GM12878 (cell line): Measurements from ENCODE around the gene GRAMD1B. TPM values are rescaled to one million over a fixed set of nuclear protein-coding genes. Genes with fewer than 3 reads are reported as not detected.

ENCODE experiments used
- ATAC-seq: fragments of 200-7000 bp; cut with Tn5 transposase; 3 replicates; pipeline ENCODE4 v1.9.1; 2020; ENCODE audit warnings: mild to moderate bottlenecking, moderate library complexity
- BruUV-seq: library from RNA; stranded (reverse); fragments of 400-500 nt; replicated peaks from 2 replicates; lab custom pipeline; 2021; lab: Mats Ljungman, UMichigan
- CTCF ChIA-PET: fragments of 300-600 bp; sonication (Branson Sonifier 250); formaldehyde crosslinking; extraction: SDS; loops from one replicate; lab custom pipeline; 2021; ENCODE audit warnings: inconsistent platforms; lab: Yijun Ruan, JAX
- POLR2A ChIA-PET: fragments of 350-600 bp; formaldehyde crosslinking; extraction: SDS; loops from one replicate; lab custom pipeline; 2021; ENCODE audit warnings: inconsistent platforms; lab: Charles Lee
- RAD21 ChIA-PET: fragments of 300-600 bp; sonication (Branson Sonifier 250); formaldehyde crosslinking; loops from one replicate; lab custom pipeline; 2023; ENCODE audit warnings: antibody characterized with exemption; ENCODE audit not compliant: unreplicated experiment; lab: Charles Lee
- SMC1A ChIA-PET: fragments of 300-600 bp; sonication (Branson Sonifier 250); formaldehyde crosslinking; loops from one replicate; lab custom pipeline; 2023; ENCODE audit not compliant: unreplicated experiment, uncharacterized antibody; lab: Charles Lee
- DNase-seq: peaks from one replicate; pipeline ENCODE4 v3.0.0-alpha.2; 2011; ENCODE audit warnings: low read depth, low spot score
- FAIRE-seq: peaks from 3 replicates; lab custom pipeline; 2011; peaks lifted over from hg19 to GRCh38; lab: Jason Lieb, UNC
- H2AFZ ChIP-seq: 2 replicates; pipeline ENCODE4 v1.6.0; 2011; ENCODE audit warnings: low read depth, low read length, control low read depth; ENCODE audit not compliant: control insufficient read depth
- H3K27ac ChIP-seq: 2 replicates; pipeline ENCODE4 v1.5.1; 2011; ENCODE audit warnings: control low read depth; ENCODE audit not compliant: control insufficient read depth, insufficient read depth
- H3K27me3 ChIP-seq, 2 experiments: replicated peaks in 1 of 2; 2 replicates each; pipeline versions ENCODE4 v1.6.0 to v1.6.1; 2011; ENCODE audit warnings: low read length in 1 of 2; ENCODE audit not compliant: control insufficient read depth in 2 of 2, insufficient read depth in 2 of 2
- H3K36me3 ChIP-seq, 2 experiments: 2 replicates each; pipeline ENCODE4 v1.5.1; 2011; ENCODE audit warnings: low read length in 1 of 2; ENCODE audit not compliant: control insufficient read depth in 2 of 2, insufficient read depth in 2 of 2
- H3K4me1 ChIP-seq: 2 replicates; pipeline ENCODE4 v1.6.1; 2011; ENCODE audit warnings: mild to moderate bottlenecking, low read length, moderate library complexity, mixed read lengths; ENCODE audit not compliant: control insufficient read depth, insufficient read depth
- H3K4me2 ChIP-seq: 2 replicates; pipeline ENCODE4 v1.6.0; 2011; ENCODE audit warnings: control low read depth; ENCODE audit not compliant: control insufficient read depth, insufficient read depth
- H3K4me3 ChIP-seq: fragments of 200-600 bp; sonication (generic); 2 replicates; pipeline ENCODE4 v1.5.1; 2016
- H3K79me2 ChIP-seq: 2 replicates; pipeline ENCODE4 v1.6.0; 2011; ENCODE audit warnings: low read length; ENCODE audit not compliant: control insufficient read depth, insufficient read depth
- H3K9ac ChIP-seq: 2 replicates; pipeline ENCODE4 v1.8.0; 2011; ENCODE audit warnings: low read length, control low read depth, mixed read lengths; ENCODE audit not compliant: control insufficient read depth, insufficient read depth
- H3K9me3 ChIP-seq: replicated peaks from 3 replicates; pipeline ENCODE4 v1.5.1; 2011; ENCODE audit warnings: mild to moderate bottlenecking, low read length; ENCODE audit not compliant: control insufficient read depth, insufficient read depth
- H4K20me1 ChIP-seq: 2 replicates; pipeline ENCODE4 v1.6.0; 2011; ENCODE audit not compliant: control insufficient read depth, insufficient read depth
- CHD4 ChIP-seq: fragments of 200-600 bp; sonication (generic); IDR thresholded peaks from 2 replicates; pipeline ENCODE4 v1.6.1; 2016; ENCODE audit warnings: mild to moderate bottlenecking
- EED ChIP-seq: sonication (generic); IDR thresholded peaks from 2 replicates; pipeline ENCODE4 v1.6.1; 2016; ENCODE audit warnings: antibody characterized with exemption, low read depth
- IKZF1 ChIP-seq: fragments of 450-650 bp; conservative IDR thresholded peaks from 2 replicates; pipeline ENCODE4 v1.6.1; 2017; ENCODE audit warnings: antibody characterized with exemption, mild to moderate bottlenecking
- IKZF2 ChIP-seq, 2 experiments: fragments of 450-650 bp; IDR thresholded peaks; 2 replicates each; pipeline ENCODE4 v1.6.1; 2017; ENCODE audit warnings: mild to moderate bottlenecking in 2 of 2, moderate library complexity in 2 of 2
- NBN ChIP-seq: fragments of 450-650 bp; IDR thresholded peaks from 2 replicates; pipeline ENCODE4 v1.6.1; 2016
- RUNX3 ChIP-seq: IDR thresholded peaks from 2 replicates; pipeline ENCODE4 v1.6.1; 2012; ENCODE audit warnings: low read length, inconsistent platforms
- SIN3A ChIP-seq: IDR thresholded peaks from 2 replicates; pipeline ENCODE4 v1.6.1; 2012; ENCODE audit warnings: low read depth, low read length, improper control_type of control experiment
- SUPT20H ChIP-seq: IDR thresholded peaks from 2 replicates; pipeline ENCODE4 v1.6.1; 2011; ENCODE audit warnings: low read depth, mild to moderate bottlenecking, low read length, moderate library complexity, borderline replicate concordance; ENCODE audit not compliant: control insufficient read depth
- WGBS: methylation state at CpG from one replicate; pipeline ENCODE4 v1.1.6; 2016; ENCODE audit warnings: low lambda C conversion rate; ENCODE audit not compliant: insufficient replicate concordance, insufficient coverage; ENCODE audit errors: missing lambda C conversion rate; 5-methylcytosine and 5-hydroxymethylcytosine counted together
- in situ Hi-C: fragments of 300-500 bp; cut with MboI; formaldehyde crosslinking; loops from 9 replicates; pipeline ENCODE4 v1.14.3; 2018; ENCODE audit warnings: mixed read lengths
- intact Hi-C: fragments of 100-400 bp; cut with micrococcal nuclease; formaldehyde crosslinking; loops from one replicate; pipeline ENCODE4 v1.14.2; 2022; ENCODE audit not compliant: unreplicated experiment
- polyA plus RNA-seq, 11 experiments: library from polyadenylated mRNA; depleted of rRNA in 4 of 11; unstranded in 6 of 11; stranded (reverse) in 5 of 11; fragments of >200 nt; fragmentation: Nextera tagmentation in 4 of 11; fragmentation: Illumina TruSeq in 1 of 11; extraction: Ambion mirVana in 4 of 11; extraction: Trizol in 1 of 11; gene quantifications; 1 replicate in 1 of 11; 2 replicates in 10 of 11; pipeline versions ENCODE4 v1.2.1 to v1.2.3, GENCODE V29; 2011 to 2016; ENCODE audit warnings: inconsistent platforms in 2 of 11, missing spikeins in 2 of 11, low read depth in 1 of 11
- total RNA-seq, 4 experiments: library from RNA; depleted of rRNA in 3 of 4; stranded (reverse); fragments of >200 nt in 3 of 4; fragmentation: Illumina TruSeq in 1 of 4; extraction: Trizol in 1 of 4; gene quantifications; 2 replicates each; pipeline versions ENCODE4 v1.2.1 to v1.2.3, GENCODE V29; 2013 to 2021
- TF ChIP-seq, protein P1 (sequence below): IDR thresholded peaks from 2 replicates; pipeline ENCODE4 v1.6.1; 2011; ENCODE audit warnings: borderline replicate concordance, low read depth, mild to moderate bottlenecking, moderate library complexity, mixed read lengths, low read length; ENCODE audit not compliant: insufficient read depth; ENCODE audit errors: extremely low read length

The GRAMD1B gene
- total and polyA plus RNA-seq, 10 of the 15 experiments (the other 5 are each of a cell fraction or from before 2014, with no cell fraction given) = 1.9 to 49.1 (median 26.9) TPM

DNA sequence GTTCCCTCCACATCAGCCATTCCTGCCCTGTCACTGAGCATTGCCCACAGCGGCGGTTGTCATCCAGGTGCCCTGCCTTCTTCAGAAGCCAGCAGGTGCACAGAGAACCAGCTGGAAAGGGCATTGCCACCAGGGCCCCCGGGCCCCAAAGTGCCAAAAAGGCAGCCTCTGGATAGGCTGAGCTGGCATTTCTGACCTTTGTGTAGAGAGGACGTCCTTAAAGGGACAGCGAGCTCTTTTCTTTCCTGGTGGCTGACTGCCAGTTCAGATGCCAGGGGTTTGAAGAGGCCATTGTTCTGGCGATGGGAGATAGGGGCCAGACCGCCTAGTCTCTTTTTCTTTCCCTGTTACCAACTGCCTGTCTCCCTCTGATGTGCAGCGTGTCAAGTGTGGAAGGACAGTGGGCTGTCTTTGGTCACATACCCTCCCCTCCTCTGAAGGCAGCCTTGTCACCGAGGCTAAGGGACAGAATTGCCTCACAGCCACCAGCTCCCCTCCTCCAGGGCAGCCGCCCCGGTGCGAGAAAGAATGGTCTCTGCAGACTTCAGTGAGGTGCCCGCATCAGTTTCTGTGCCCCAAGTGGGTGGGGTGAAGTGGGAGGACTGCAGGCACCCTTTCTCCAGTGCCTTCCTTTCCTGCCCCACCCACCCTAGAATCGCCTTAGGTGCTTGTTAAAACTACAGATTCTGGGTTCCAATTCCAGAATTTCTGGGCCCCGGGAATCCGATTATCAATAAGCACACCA lies 114.7 kb downstream of the GRAMD1B start:
- ATAC-seq = no peak
- no peak for TF ChIP-seq IKZF2 (IDR thresholded peaks at IDR 0.05)
- no peak overlapping the region for H3K27ac ChIP-seq
- H3K27me3 ChIP-seq = no peaks in the 10 kb centered on the region
- FAIRE-seq = no peak
- CTCF ChIA-PET = interaction anchor here (0.7 to 5.2 kb wide), 4 partner anchors 9 to 137 kb away, joined by 3 to 26 read pairs (median 6); no protein-coding TSS in a partner anchor
- SMC1A ChIA-PET = interaction anchor here (0.5 to 1.7 kb wide), 9 partner anchors 9 to 170 kb away, joined by 3 to 7 read pairs (median 4); no protein-coding TSS in a partner anchor
- POLR2A ChIA-PET = no interaction called here
- intact Hi-C loops (no loop called here), in situ Hi-C loops (no loop called here)
- no peak overlapping the region for H3K9ac ChIP-seq
- no peak overlapping the region for H2AFZ ChIP-seq
- no peak overlapping the region for H3K4me3 ChIP-seq
- 0 out of 2 replicates have a peak, but pooled peaks cover 2% of the 10 kb centered on the region for H4K20me1 ChIP-seq
- no peaks in the 10 kb centered on the region for H3K79me2 ChIP-seq
- WGBS = 53% methylated on average over 16 of the region's 16 CpGs
- H3K36me3 ChIP-seq = no peaks in the 10 kb centered on the region
- H3K9me3 ChIP-seq = no peaks in the 10 kb centered on the region
- DNase-seq = no peak
- RAD21 ChIA-PET = interaction anchor here (0.7 to 0.8 kb wide), 2 partner anchors 8 kb away, joined by 3 read pairs; no protein-coding TSS in a partner anchor
- no TSS peak for BruUV-seq
- peaks cover 17% of the 10 kb centered on the region for H3K4me1 ChIP-seq
- H3K4me2 ChIP-seq = no peak overlapping the region

DNA sequence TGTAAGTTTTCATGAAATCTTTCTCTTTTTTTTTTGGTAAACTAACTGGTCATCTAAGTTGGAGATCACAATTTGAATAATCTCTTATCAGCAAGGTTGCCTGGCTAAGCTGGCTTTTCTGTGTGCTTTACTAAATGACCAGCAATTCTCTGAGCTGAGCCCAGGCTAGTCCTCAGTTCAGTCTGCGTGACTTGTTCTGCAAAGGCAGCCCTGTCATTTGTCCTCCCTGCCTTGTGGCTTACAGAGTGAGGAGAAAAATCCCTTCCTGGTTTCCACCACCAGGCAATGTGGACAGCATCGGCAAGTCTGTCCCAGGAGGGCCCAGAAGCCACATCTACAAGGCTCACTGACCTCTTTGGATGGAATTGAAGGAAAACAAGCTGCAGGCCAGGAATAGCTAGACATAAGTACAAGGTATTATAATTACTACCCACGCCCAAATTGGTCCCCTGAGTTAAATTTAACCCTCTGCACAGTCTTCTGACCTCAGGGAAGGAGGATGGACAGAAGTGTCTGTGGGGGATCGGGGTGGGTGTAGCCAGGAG lies 115.7 kb downstream of the GRAMD1B start:
- H3K9ac ChIP-seq = no peak overlapping the region
- H3K27me3 ChIP-seq = no peaks in the 10 kb centered on the region
- H3K36me3 ChIP-seq = no peaks in the 10 kb centered on the region
- TF ChIP-seq SIN3A (no peak), EED (peak; percentile 28; the same call in 1 of the 2 replicates), RUNX3 (peak; percentile 45), IKZF1 (0 out of 2 replicates have a peak, but pooled peaks have one; percentile 11), SUPT20H (no peak), CHD4 (no peak), NBN (no peak)
- TF ChIP-seq, protein P1, sequence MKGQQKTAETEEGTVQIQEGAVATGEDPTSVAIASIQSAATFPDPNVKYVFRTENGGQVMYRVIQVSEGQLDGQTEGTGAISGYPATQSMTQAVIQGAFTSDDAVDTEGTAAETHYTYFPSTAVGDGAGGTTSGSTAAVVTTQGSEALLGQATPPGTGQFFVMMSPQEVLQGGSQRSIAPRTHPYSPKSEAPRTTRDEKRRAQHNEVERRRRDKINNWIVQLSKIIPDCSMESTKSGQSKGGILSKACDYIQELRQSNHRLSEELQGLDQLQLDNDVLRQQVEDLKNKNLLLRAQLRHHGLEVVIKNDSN = no peak
- RAD21 ChIA-PET = interaction anchor here (0.7 to 1.4 kb wide), 8 partner anchors 9 to 241 kb away, joined by 3 to 7 read pairs (median 3); no protein-coding TSS in a partner anchor
- H3K27ac ChIP-seq = no peak overlapping the region
- H4K20me1 ChIP-seq = 0 out of 2 replicates have a peak, but pooled peaks cover 2% of the 10 kb centered on the region
- no TSS peak for BruUV-seq
- H2AFZ ChIP-seq = no peak overlapping the region
- in situ Hi-C loops = no loop called here
- intact Hi-C loops = no loop called here
- SMC1A ChIA-PET = interaction anchor here (0.7 to 1.8 kb wide), 23 partner anchors 8 to 243 kb away, joined by 3 to 7 read pairs (median 4); no protein-coding TSS in a partner anchor
- FAIRE-seq (no peak), DNase-seq (no peak), ATAC-seq (peak; percentile 7; the same call in 2 of the 3 replicates)
- H3K79me2 ChIP-seq = no peaks in the 10 kb centered on the region
- H3K9me3 ChIP-seq = no peaks in the 10 kb centered on the region
- CTCF ChIA-PET = interaction anchor here (0.6 to 5.2 kb wide), 9 partner anchors 8 to 692 kb away, joined by 3 to 26 read pairs (median 4); no protein-coding TSS in a partner anchor
- POLR2A ChIA-PET = interaction anchor here (1.7 kb wide), 1 partner anchor 8 kb away, joined by 4 read pairs; no protein-coding TSS in a partner anchor
- H3K4me3 ChIP-seq = no peak overlapping the region
- H3K4me1 ChIP-seq = peaks cover 17% of the 10 kb centered on the region
- WGBS = 19% methylated on average over 4 of the region's 4 CpGs
- H3K4me2 ChIP-seq = peak overlapping the region; percentile 1; the same call in 1 of the 2 replicates
